NCI-H748 (cell line): ENCODE results near the gene CPLX3.

Experiments used
- DNase-seq: peaks from one replicate; lab custom pipeline; 2025; ENCODE audit not compliant: unreplicated experiment; lab: John Stamatoyannopoulos, UW

The CPLX3 gene

GRCh38 chr15:74802290-74802689 lies 24.1 kb upstream of the CPLX3 start:
- DNase-seq, result no peak

DNA sequence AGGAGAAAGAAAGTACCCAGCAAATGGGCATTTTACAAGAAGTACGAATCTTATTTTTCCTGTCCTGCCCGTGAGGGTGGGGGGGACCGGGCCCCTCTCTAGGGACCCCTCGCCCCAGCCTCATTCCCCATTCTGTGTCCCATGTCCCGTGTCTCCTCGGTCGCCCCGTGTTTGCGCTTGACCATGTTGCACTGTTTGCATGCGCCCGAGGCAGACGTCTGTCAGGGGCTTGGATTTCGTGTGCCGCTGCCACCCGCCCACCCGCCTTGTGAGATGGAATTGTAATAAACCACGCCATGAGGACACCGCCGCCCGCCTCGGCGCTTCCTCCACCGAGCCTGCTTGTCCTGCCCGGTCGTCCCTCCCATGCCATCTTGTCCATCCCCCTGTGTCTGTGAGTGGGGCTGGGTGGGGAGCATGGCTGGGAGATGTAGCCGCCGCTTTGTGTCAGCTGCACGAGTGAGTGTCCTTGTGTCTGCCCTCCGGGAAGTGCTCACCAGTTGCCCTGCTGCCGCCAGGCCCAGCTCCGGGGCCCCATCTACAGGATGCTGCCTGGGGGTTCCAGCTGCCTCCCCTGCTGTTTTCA lies 23.5 kb upstream of the CPLX3 start:
- DNase-seq, result no peak

DNA sequence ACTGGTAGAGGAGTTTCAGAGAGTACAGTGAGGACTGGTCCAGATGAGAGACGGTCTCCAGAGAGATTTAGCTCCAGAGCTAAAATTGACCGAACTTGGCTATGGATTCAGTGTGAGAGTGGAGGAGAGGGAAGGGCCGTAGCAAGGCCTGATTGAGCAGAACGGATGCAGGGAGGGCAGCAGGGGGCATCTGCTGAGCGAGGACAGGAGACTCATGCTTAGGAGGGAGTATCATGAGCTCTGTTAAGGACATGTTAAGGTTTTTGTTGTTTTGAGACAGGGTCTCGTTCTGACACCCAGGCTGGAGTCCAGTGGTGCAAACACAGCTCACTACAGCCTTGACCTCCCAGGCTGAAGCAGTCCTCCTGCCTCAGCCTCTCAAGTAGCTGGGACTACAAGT lies 21.5 kb upstream of the CPLX3 start:
- no peak for DNase-seq

- DNase-seq, result no peak
Observed at GRCh38 chr15:74807282-74807681, 19.1 kb upstream of the CPLX3 start.

DNA sequence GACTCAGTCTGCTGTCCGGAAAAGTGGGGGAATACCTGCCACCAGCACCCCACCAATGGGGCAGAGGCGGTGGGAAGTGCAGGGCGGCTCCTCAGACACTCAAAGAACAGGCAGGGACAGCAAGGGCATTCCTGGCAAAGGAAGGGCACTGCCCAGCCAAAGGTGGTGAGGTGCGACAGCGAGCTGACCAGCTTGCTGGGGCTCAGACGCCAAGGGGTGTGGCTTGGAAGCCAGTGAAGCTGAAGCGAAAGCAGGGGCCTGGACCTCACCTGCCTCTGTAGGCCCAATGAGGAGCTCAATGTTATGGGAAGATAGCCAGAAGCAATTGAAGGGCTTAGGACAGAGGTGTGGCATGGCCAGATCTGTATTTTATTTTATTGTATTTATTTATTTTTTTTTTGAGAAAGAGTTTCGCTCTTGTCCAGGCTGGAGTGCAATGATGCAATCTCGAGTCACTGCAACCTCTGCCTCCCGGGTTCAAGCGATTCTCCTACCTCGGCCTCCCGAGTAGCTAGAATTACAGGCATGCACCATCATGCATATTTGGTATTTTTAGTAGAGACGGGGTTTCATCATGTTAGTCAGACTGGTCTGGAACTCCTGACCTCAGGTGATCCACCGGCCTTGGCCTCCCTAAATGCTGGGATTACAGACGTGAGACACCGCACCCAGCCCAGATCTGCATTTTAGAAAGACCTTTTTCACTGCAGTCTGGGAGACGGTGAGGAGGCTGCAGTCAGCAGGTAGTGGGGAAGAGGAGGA lies 18.2 kb upstream of the CPLX3 start:
- no peak for DNase-seq

DNA sequence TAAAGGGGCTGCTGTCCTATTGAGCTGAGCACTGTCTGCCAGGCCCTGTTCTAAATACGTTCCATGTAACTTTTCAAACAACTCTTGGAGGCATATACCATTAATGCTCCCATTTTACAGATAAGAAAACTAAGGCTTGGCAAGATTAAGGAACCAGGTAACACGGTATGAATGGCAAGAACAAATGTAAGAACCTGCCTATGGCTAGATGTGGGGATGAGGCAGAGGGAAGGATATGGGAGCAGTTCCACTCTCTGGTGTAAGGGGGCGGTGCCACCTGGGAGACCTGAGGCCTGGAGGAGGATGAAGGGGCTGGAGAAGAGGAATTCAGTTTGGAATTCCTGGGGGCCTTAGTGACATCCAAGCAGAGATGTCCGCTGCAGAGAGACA lies 17.6 kb upstream of the CPLX3 start:
- no peak for DNase-seq

DNA sequence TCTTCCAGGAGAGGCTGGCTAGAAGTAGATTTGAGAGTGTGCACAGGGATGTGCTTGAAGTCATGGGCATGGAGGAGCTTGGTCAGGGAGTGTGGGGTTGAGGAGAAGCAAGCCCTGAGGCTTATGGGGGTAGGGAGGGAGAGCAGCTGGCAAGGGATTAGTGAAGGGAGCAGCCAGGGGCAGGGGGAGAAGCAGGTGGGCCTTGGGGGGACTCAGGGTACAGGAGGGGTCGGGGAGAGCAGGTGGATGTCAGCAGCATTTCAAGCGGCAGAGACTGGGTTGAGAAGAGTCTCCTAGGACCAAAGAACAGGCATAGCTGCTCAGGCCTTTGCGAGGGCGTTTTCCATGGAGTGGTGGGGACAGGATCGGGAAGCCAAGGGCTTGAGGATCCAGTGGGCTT lies 17.2 kb upstream of the CPLX3 start:
- no peak for DNase-seq

GRCh38 chr15:74809956-74810355 lies 16.5 kb upstream of the CPLX3 start:
- DNase-seq, result no peak

DNA sequence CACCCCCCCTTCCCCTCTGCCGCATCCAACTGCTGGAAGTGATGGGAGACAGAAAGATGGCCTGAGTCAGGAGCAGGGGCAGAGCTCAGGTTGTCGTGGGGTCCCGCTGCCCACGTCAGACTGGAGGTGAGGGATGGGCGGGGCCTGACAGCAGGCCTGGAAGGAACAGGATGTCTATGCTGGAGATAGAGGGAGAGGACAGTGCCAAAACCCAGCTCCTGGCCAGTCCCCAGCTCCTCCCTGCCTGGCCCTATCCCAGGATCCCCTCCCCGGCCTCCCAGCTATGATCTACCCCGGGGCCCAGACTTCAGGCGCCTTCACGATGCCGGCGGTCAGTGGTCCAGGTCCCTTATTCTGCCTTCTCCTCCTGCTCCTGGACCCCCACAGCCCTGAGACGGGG lies 13.9 kb upstream of the CPLX3 start, which contains the start of gene LMAN1L:
Gene LMAN1L, plus strand, starts transcription at position 303 of the 400 bp plus-strand sequence. Its CDS starts 20 bp downstream, at position 323.
- DNase-seq, result no peak

GRCh38 chr15:74815121-74815934 lies 11.1 kb upstream of the CPLX3 start:
- DNase-seq, result no peak

GRCh38 chr15:74815961-74816360 lies 10.5 kb upstream of the CPLX3 start:
- DNase-seq, result no peak

DNA sequence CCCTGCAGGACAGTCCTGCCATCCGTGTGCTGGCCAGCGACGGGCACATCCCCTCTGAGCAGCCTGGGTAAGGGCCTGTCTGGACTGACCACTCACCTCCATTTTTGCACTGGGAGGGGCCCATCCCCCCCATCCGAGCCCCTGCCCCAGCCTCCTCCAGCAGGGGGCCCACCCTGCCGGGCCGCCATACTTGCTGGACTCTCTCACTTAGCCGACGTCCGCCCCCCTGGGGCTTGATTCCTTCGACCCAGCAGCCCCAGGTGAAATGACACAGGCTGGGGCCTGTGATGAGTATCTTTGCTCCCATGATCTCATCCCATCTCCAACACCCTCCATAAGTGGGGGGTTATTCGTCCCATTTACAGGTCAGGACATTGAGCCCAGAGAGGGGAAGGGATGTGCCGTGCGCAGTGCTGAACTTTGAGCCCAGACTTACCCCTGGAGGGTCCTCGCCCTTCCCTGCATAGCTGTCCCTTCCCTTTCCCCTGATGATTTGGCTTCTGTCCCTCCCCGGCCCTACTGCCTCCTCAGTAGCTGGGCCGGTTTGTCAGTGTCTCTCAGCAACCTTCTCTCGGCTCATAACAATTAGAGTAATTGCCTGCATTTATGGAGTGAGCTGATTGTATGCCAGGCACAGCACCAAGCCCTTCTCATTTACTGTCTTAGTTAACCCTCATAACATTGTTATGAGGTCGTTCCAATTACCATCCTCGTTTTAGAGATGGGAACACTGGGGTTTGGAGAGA lies 9.6 kb upstream of the CPLX3 start:
- peak; percentile 36 for DNase-seq

DNA sequence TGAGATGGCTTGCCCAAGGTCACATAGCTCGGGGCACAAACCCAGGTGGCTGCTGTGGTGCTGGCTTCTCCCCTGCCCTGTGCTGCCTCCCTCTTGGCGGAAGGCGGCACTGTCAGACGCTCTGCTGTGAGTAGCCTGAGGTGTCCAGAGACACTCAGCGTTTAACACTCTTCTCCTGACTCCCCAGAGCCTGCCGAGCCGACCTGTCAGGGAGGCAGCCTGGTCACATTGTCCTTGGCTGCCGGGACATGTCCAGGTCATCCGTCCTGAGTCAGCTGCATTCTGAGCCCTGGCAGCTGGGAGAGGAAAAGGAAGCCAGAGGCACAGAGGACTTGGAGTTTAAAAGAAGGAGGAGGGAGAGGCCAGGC lies 9.1 kb upstream of the CPLX3 start:
- no peak for DNase-seq

GRCh38 chr15:74820056-74820455 lies 6.4 kb upstream of the CPLX3 start:
- no peak for DNase-seq

- no peak for DNase-seq
Observed at GRCh38 chr15:74821091-74821789, 5.2 kb upstream of the CPLX3 start.

- DNase-seq, result no peak
Observed at GRCh38 chr15:74821790-74822158, 4.7 kb upstream of the CPLX3 start.

DNA sequence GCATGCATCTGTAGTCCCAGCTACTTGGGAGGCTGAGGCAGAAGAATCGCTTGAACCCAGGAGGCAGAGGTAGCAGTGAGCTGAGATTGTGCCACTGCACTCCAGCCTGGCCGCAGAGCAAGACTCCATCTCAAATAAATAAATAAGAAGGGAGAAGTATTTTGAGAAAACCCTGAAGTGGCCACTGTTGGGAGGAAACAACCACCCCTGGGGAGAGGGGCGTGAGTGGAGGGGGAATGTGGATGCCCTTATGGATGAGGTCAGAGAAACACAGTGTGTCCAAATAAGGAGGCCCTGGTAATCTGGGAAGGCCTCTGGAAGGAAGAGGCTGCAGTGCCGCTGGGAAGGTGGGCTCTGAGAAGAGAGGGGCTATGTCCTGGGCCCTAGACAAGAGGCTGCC lies 4.2 kb upstream of the CPLX3 start:
- no peak for DNase-seq

DNA sequence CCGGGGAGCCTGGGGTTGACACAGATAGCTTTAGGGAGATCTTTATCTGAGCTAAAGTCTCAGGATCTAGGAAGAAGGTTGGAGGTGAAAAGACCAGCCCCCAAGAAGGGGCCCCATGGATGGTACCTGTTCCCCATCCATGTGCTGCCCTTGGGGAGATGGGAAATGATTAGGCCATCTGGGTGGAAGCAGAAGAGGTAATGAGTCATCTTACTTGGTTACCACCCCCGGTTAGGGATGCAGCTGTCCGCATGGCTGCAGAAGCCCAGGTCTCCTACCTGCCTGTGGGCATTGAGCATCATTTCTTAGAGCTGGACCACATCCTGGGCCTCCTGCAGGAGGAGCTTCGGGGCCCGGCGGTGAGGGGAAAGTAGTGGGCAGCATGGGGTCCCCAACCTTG lies 3.1 kb upstream of the CPLX3 start:
- no peak for DNase-seq

DNA sequence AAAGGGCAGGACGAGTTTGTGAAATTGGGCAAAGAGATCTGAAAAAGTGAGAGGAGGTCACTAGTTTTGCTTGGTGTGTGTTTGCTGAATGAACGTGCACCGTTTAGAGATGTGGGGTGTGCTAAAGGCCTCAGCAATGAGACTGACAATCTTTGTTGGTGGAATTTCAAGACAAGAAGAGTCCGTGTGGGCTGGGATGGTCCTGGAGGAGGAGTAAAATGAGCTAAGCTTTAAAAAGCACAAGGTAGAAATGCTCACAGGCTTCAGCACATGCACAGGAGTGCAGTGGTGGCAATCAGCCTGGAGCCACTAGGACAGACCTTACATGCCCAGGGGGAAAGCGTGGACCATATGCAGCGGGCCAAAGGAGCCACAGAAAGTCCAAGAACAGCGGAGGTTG lies 1.5 kb upstream of the CPLX3 start:
- no peak for DNase-seq

DNA sequence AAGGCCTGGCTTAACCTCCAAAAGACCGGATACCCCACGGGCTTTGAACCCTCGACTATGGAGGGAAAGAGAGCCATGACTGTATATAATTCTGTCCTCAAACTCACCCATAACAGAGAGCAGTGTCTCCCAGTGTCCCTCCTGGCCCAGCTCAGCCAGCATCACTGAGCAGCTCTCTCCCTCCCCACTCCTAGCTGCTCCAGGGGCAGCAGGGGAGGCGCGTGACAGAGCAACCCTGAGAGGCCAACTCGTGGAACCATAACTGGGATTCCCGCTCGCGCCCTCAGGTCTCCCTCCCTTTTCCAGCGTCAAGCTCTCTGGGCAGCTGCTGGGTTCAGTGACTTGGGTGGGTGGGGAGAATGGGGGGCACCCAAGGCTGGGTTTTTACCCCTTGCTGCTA lies 561 bp upstream of the CPLX3 start:
- no peak for DNase-seq

DNA sequence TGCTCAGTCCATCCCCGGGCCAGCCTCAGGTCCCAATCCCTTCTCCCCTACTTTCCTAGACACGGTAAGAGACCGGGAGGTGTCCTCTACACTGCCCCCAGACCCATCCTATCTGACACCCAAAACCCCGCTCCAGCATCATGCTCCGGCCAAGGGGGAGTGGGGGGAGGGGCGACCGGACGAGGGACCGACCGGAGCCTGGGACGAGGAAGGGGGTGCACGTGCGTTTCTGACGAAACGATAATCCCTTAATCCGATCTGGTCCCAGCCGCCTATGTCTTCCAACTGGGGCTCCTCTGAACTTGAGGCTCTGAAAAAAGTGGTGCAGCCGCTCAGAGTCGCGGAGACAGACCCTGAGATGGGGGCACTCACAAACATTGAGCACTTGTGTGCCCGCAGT lies 494 bp downstream of the CPLX3 start:
- no peak for DNase-seq
